Measurements from ENCODE around the gene OR52B6. TPM values are rescaled to one million over a fixed set of nuclear protein-coding genes. Genes with fewer than 3 reads are reported as not detected.

OR52B6 gene
- total RNA-seq (not detected in 2 replicates), polyA plus RNA-seq (not detected in 2 replicates), polyA minus RNA-seq (not detected in 2 replicates)
- total RNA-seq (2013) = not detected

DNA sequence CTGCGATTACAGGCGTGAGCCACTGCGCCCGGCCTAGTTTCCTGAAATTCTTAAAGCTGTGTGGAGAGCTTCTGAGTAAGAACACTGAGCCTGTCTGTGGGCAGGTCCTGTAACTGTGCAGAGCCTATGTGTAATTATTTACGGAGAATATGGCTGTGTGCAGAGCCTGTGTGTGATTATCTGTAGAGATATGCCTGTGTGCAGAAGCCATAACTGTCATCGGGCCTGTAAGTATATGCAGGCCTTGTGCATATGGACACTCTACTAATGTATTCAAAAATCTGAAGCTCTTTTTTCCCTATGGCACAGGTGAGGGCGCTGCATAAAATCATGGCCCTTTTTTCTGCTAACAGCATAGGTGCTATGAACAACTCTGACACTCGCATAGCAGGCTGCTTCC, at the start of gene OR52B6:
Gene OR52B6, plus strand, starts transcription at position 301 of the 400 bp plus-strand sequence. Its CDS starts 0 bp downstream, at position 301.
- Histone ChIP-seq H3K4me3 (ENCODE audit: control extremely low read depth in 1 of 5, extremely low read depth in 1 of 5, insufficient read depth in 1 of 5, low read depth in 2 of 5, low read length in 4 of 5) (no peak within 1 kb of the TSS), H4K20me1 (ENCODE audit: control insufficient read depth, insufficient read depth, low read length, poor library complexity, severe bottlenecking) (no peaks in the 10 kb centered on the region), H3K9ac (ENCODE audit: low read length) (no peak within 1 kb of the TSS), H3K36me3 (replicated peaks in 1 of 2; ENCODE audit: control extremely low read depth in 1 of 2, control insufficient read depth in 1 of 2, extremely low read depth in 1 of 2, insufficient read depth in 2 of 2, low read length in 1 of 2) (no peaks in the 10 kb centered on the region), H3K9me3 (ENCODE audit: control extremely low read depth in 1 of 3, control insufficient read depth in 2 of 3, insufficient read depth in 1 of 3, low read length in 2 of 3) (no peaks in the 10 kb centered on the region), H2AFZ (ENCODE audit: insufficient read depth, low read depth, low read length, poor library complexity, severe bottlenecking) (no peak within 1 kb of the TSS), H3K4me1 (ENCODE audit: control insufficient read depth in 2 of 2, insufficient read depth in 2 of 2, low read length in 2 of 2) (no peaks in the 10 kb centered on the region), H3K79me2 (ENCODE audit: control insufficient read depth, insufficient read depth, low read length) (no peaks in the 10 kb centered on the region), H3K27ac (ENCODE audit: low read length in 2 of 2) (no peak within 1 kb of the TSS), H3K27me3 (replicated peaks in 1 of 4; ENCODE audit: control extremely low read depth in 1 of 4, control insufficient read depth in 3 of 4, insufficient read depth in 4 of 4, low read length in 3 of 4) (no peaks in the 10 kb centered on the region), H3K4me2 (replicated peaks; ENCODE audit: low read depth, low read length, poor library complexity, severe bottlenecking) (no peak within 1 kb of the TSS)
- ChIA-PET POLR2A (no interaction called here), CTCF (interaction anchor here (1.3 kb wide), 1 partner anchor 19 kb away, joined by 4 read pairs; no protein-coding TSS in a partner anchor)
- no peak within 1 kb of the TSS for H3K27ac Mint-ChIP-seq
- no peaks in the 10 kb centered on the region for H3K27me3 Mint-ChIP-seq
- 97% methylated on average over 6 of the region's 8 CpGs for WGBS (ENCODE audit: insufficient coverage)
- DNase-seq (no peak), ATAC-seq (ENCODE audit: low read depth) (no peak)
- H3K4me3 Mint-ChIP-seq = no peak within 1 kb of the TSS
- no peaks in the 10 kb centered on the region for H3K9me3 Mint-ChIP-seq (ENCODE audit: insufficient read depth)
- TF ChIP-seq, protein P1, sequence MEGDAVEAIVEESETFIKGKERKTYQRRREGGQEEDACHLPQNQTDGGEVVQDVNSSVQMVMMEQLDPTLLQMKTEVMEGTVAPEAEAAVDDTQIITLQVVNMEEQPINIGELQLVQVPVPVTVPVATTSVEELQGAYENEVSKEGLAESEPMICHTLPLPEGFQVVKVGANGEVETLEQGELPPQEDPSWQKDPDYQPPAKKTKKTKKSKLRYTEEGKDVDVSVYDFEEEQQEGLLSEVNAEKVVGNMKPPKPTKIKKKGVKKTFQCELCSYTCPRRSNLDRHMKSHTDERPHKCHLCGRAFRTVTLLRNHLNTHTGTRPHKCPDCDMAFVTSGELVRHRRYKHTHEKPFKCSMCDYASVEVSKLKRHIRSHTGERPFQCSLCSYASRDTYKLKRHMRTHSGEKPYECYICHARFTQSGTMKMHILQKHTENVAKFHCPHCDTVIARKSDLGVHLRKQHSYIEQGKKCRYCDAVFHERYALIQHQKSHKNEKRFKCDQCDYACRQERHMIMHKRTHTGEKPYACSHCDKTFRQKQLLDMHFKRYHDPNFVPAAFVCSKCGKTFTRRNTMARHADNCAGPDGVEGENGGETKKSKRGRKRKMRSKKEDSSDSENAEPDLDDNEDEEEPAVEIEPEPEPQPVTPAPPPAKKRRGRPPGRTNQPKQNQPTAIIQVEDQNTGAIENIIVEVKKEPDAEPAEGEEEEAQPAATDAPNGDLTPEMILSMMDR (IDR thresholded peaks at IDR 0.05) = no peak
- no peak for TF ChIP-seq EZH2 (IDR thresholded peaks at IDR 0.05; ENCODE audit: borderline replicate concordance, insufficient read depth, low read depth, low read length, poor library complexity, severe bottlenecking)
- intact Hi-C loops (cut with micrococcal nuclease) = no loop called here
- H3K4me1 Mint-ChIP-seq = no peaks in the 10 kb centered on the region

DNA sequence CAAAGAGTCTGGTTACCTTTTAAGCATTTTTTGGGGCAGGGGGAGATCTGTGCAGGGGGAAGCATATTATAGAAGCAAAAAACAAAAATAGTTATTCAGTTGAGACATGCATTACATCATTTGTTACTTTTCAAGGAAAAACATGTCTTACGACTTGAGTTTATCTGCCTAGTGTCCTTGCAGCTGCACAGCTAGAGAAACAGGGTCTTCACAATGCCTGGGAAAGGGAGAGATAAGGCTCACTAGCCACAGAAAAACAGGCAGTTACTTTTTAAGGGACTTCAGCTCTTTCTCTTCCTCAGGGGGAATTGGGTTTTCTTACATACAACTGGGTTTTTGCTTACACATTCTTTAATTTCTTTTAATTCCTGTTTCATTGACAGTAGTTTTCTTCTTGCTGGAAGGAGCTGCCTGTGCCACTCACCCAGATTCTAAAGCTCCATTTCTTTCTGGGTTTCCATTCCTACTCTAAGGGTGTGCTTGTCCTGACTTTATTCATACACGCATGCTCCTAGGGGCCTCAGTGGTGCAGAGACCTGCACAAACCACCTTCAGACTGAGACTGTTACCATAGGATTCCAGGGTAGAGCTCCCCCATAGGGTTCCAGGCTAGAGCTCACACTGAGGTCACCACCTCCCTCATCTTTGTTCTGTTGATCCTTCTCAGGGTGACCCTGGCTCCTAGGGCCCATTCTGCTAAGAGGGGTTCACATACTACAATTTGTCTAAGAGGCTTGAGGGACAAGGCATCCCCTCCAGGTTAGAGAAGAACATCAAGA, 49.4 kb upstream of the OR52B6 start:
- Histone ChIP-seq H3K9ac (ENCODE audit: low read length) (no peak overlapping the region), H3K4me1 (ENCODE audit: control insufficient read depth in 2 of 2, insufficient read depth in 2 of 2, low read length in 2 of 2) (no peaks in the 10 kb centered on the region), H3K9me3 (ENCODE audit: control extremely low read depth in 1 of 3, control insufficient read depth in 2 of 3, insufficient read depth in 1 of 3, low read length in 2 of 3) (no peaks in the 10 kb centered on the region), H3K79me2 (ENCODE audit: control insufficient read depth, insufficient read depth, low read length) (no peaks in the 10 kb centered on the region), H4K20me1 (ENCODE audit: control insufficient read depth, insufficient read depth, low read length, poor library complexity, severe bottlenecking) (no peaks in the 10 kb centered on the region), H3K4me3 (ENCODE audit: control extremely low read depth in 1 of 5, extremely low read depth in 1 of 5, insufficient read depth in 1 of 5, low read depth in 2 of 5, low read length in 4 of 5) (no peak overlapping the region), H3K27ac (ENCODE audit: low read length in 2 of 2) (no peak overlapping the region), H3K36me3 (replicated peaks in 1 of 2; ENCODE audit: control extremely low read depth in 1 of 2, control insufficient read depth in 1 of 2, extremely low read depth in 1 of 2, insufficient read depth in 2 of 2, low read length in 1 of 2) (no peaks in the 10 kb centered on the region), H2AFZ (ENCODE audit: insufficient read depth, low read depth, low read length, poor library complexity, severe bottlenecking) (no peak overlapping the region), H3K27me3 (replicated peaks in 1 of 4; ENCODE audit: control extremely low read depth in 1 of 4, control insufficient read depth in 3 of 4, insufficient read depth in 4 of 4, low read length in 3 of 4) (no peaks in the 10 kb centered on the region), H3K4me2 (replicated peaks; ENCODE audit: low read depth, low read length, poor library complexity, severe bottlenecking) (no peak overlapping the region)
- H3K9me3 Mint-ChIP-seq (ENCODE audit: insufficient read depth) = no peaks in the 10 kb centered on the region
- no peak overlapping the region for H3K27ac Mint-ChIP-seq
- ChIA-PET CTCF (no interaction called here), POLR2A (no interaction called here)
- no peak overlapping the region for H3K4me3 Mint-ChIP-seq
- ATAC-seq (ENCODE audit: low read depth) (no peak), DNase-seq (no peak)
- WGBS (ENCODE audit: insufficient coverage) = 100% methylated on average over 2 of the region's 2 CpGs
- peaks cover 3% of the 10 kb centered on the region for H3K27me3 Mint-ChIP-seq
- H3K4me1 Mint-ChIP-seq = no peaks in the 10 kb centered on the region
- intact Hi-C loops (cut with micrococcal nuclease) = no loop called here
- no peak for TF ChIP-seq EZH2 (IDR thresholded peaks at IDR 0.05; ENCODE audit: borderline replicate concordance, insufficient read depth, low read depth, low read length, poor library complexity, severe bottlenecking)
- TF ChIP-seq, protein P1 (IDR thresholded peaks at IDR 0.05) = no peak
